Spleen (tissue), 7 donors: ENCODE results near the gene HSP90AB1.

Experiments used
- POLR2A ChIP-seq, 3 donors: fragments of 450-650 bp; IDR thresholded peaks; one replicate each; pipeline ENCODE4 v1.5.1; 2017; ENCODE audit warnings: antibody characterized with exemption in 3 of 3, mild to moderate bottlenecking in 1 of 3
- TF ChIP-seq, protein P1 (sequence below), 11 experiments: fragments of 200-600 bp in 7 of 11; fragments of 450-650 bp in 4 of 11; sonication (generic) in 4 of 11; IDR thresholded peaks in 8 of 11; conservative IDR thresholded peaks in 3 of 11; 1 replicate in 7 of 11; 2 replicates in 4 of 11; pipeline versions ENCODE4 v1.4.0 to v1.8.0; 2016 to 2021; ENCODE audit warnings: antibody characterized with exemption in 11 of 11, inconsistent platforms in 4 of 11, mild to moderate bottlenecking in 1 of 11
- donor health status: DM: no; HTN: no; CAD: no; lungs with moderate emphysema.
- donor health status: DM: no; HTN: no; CAD: no.
- donor health status: DM: no; HTN: no; CAD: no.

DNA sequence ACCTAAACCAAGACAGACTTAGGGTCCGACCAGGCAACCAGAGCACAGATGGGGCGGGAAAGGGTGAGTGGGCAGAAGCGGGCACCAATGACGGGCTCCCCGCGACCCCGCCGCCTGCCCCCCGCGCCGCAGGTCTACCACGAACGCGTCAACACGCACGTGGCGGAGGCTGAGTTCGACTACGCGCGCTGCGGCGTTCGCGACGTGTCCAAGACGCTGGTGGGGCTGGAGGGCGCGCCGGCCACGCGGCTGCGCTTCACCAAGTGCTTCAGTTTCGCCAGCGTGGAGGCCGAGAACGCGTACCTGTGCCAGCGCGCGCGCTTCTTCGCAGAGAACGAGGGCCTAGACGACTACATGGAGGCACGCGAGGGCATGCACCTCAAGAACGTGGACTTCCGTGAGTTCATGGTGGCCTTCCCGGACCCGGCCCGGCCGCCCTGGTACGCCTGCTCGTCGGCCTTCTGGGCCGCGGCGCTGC is 28.4 kb downstream of the HSP90AB1 start:
- TF ChIP-seq POLR2A (IDR thresholded peaks at IDR 0.05), result no peak
- TF ChIP-seq, protein P1, sequence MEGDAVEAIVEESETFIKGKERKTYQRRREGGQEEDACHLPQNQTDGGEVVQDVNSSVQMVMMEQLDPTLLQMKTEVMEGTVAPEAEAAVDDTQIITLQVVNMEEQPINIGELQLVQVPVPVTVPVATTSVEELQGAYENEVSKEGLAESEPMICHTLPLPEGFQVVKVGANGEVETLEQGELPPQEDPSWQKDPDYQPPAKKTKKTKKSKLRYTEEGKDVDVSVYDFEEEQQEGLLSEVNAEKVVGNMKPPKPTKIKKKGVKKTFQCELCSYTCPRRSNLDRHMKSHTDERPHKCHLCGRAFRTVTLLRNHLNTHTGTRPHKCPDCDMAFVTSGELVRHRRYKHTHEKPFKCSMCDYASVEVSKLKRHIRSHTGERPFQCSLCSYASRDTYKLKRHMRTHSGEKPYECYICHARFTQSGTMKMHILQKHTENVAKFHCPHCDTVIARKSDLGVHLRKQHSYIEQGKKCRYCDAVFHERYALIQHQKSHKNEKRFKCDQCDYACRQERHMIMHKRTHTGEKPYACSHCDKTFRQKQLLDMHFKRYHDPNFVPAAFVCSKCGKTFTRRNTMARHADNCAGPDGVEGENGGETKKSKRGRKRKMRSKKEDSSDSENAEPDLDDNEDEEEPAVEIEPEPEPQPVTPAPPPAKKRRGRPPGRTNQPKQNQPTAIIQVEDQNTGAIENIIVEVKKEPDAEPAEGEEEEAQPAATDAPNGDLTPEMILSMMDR (IDR thresholded peaks at IDR 0.05 in 8 of 11, conservative IDR thresholded peaks at IDR 0.05 in 3 of 11), result no peak
